Measurements from ENCODE around the gene ERC2. TPM values are rescaled to one million over a fixed set of nuclear protein-coding genes. Genes with fewer than 3 reads are reported as not detected.

Gene ERC2
- total RNA-seq, 1 donor from 2014 or later: 32.5 TPM

DNA sequence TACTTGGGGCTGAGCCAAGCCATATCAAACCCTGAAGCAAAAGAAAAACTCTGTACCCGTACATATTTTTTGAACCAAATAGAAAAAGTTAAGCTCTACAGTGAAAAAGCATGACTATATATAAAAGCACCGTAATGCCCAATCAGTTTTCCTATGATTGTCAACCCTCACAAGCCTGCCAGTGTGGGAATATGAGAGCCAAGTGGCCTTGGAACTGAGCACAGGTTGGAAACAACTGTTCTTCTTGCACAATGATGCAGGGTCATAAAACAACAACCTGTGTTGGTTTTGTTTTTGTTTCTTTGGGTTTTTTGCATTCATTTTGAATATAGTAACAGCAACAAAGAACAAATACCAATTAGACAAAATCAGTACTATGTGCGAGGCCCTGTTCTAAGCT is 3.5 kb upstream of the ERC2 start:
- Mint-ChIP-seq H3K4me3 (ENCODE audit: low read depth) (no peak overlapping the region), H3K36me3 (ENCODE audit: insufficient read depth) (no peaks in the 10 kb centered on the region), H3K4me1 (ENCODE audit: low read depth) (peaks cover 3% of the 10 kb centered on the region), H3K27ac (no peak overlapping the region), H3K9me3 (ENCODE audit: low read depth) (no peaks in the 10 kb centered on the region), H3K27me3 (peaks cover 3% of the 10 kb centered on the region)
- DNase-seq (ENCODE audit: low spot score, unreplicated experiment): no peak
- TF ChIP-seq, protein P1, sequence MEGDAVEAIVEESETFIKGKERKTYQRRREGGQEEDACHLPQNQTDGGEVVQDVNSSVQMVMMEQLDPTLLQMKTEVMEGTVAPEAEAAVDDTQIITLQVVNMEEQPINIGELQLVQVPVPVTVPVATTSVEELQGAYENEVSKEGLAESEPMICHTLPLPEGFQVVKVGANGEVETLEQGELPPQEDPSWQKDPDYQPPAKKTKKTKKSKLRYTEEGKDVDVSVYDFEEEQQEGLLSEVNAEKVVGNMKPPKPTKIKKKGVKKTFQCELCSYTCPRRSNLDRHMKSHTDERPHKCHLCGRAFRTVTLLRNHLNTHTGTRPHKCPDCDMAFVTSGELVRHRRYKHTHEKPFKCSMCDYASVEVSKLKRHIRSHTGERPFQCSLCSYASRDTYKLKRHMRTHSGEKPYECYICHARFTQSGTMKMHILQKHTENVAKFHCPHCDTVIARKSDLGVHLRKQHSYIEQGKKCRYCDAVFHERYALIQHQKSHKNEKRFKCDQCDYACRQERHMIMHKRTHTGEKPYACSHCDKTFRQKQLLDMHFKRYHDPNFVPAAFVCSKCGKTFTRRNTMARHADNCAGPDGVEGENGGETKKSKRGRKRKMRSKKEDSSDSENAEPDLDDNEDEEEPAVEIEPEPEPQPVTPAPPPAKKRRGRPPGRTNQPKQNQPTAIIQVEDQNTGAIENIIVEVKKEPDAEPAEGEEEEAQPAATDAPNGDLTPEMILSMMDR (IDR thresholded peaks at IDR 0.05; ENCODE audit: unreplicated experiment): no peak

GRCh38 chr3:56469141-56469540 is 874 bp upstream of the ERC2 start:
- H3K4me3 Mint-ChIP-seq (ENCODE audit: low read depth): peak overlapping the region; percentile 58
- H3K9me3 Mint-ChIP-seq (ENCODE audit: low read depth): no peaks in the 10 kb centered on the region
- H3K27me3 Mint-ChIP-seq: peaks cover 3% of the 10 kb centered on the region
- no peak for DNase-seq (ENCODE audit: low spot score, unreplicated experiment)
- no peak overlapping the region for H3K27ac Mint-ChIP-seq
- no peaks in the 10 kb centered on the region for H3K36me3 Mint-ChIP-seq (ENCODE audit: insufficient read depth)
- TF ChIP-seq, protein P1 (IDR thresholded peaks at IDR 0.05; ENCODE audit: unreplicated experiment): no peak
- peaks cover 7% of the 10 kb centered on the region for H3K4me1 Mint-ChIP-seq (ENCODE audit: low read depth)

DNA sequence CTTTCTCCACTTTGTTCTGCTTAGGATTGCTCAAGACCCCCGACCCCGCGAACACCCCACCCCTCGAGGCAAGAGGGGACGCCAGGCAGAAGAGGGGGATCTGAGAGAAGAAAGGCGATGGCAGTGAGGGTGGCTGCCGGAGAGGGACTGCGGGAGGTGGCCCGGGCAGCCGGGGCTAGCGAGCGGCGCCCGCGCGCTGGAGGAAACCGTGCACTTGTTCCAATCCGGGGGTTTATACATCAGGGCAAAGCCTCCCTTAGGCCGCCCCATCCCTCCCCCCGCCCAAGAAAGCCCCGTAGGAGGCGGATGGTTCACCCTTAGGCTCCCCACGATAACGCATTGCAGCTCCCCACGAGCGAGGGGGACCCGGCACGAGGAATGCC is 475 bp downstream of the ERC2 start:
- Mint-ChIP-seq H3K27ac (peak overlapping the region; percentile 73), H3K9me3 (ENCODE audit: low read depth) (no peaks in the 10 kb centered on the region)
- DNase-seq (ENCODE audit: low spot score, unreplicated experiment): peak; percentile 24

DNA sequence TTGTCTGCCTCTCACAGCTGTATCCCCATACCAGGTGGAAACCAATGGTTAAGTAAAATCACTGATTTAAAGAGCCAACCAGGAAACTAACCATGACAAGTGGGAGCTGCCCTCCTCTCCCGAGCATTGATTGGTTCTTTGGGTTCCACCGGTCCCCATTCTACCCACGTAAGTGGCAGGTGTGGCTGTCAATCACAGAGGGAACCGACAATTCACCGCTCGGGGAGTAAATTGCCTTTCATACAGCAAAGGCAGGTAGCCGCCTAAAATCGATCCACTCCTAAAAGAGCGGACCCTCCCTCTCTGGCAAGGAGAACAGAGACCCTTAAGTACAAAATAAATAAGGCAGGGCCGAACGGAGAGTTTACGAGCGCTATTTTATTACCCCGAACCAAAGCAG is 1.2 kb downstream of the ERC2 start:
- H3K27ac Mint-ChIP-seq: peak overlapping the region; percentile 95
- H3K4me1 Mint-ChIP-seq (ENCODE audit: low read depth): peaks cover 7% of the 10 kb centered on the region
- peak; percentile 84 for DNase-seq (ENCODE audit: low spot score, unreplicated experiment)
- TF ChIP-seq, protein P1 (IDR thresholded peaks at IDR 0.05; ENCODE audit: unreplicated experiment): no peak
- H3K9me3 Mint-ChIP-seq (ENCODE audit: low read depth): no peaks in the 10 kb centered on the region
- H3K4me3 Mint-ChIP-seq (ENCODE audit: low read depth): peak overlapping the region; percentile 97
- H3K36me3 Mint-ChIP-seq (ENCODE audit: insufficient read depth): no peaks in the 10 kb centered on the region
- H3K27me3 Mint-ChIP-seq: peaks cover 3% of the 10 kb centered on the region

More for the DNA sequence above, 475 bp downstream of the ERC2 start:
- TF ChIP-seq, protein P1 (IDR thresholded peaks at IDR 0.05; ENCODE audit: unreplicated experiment): no peak
- Mint-ChIP-seq H3K27me3 (peaks cover 3% of the 10 kb centered on the region), H3K36me3 (ENCODE audit: insufficient read depth) (no peaks in the 10 kb centered on the region), H3K4me1 (ENCODE audit: low read depth) (peaks cover 7% of the 10 kb centered on the region), H3K4me3 (ENCODE audit: low read depth) (peak overlapping the region; percentile 97)

- H3K36me3 Mint-ChIP-seq (ENCODE audit: insufficient read depth): no peaks in the 10 kb centered on the region
- no peaks in the 10 kb centered on the region for H3K27me3 Mint-ChIP-seq
- no peaks in the 10 kb centered on the region for H3K9me3 Mint-ChIP-seq (ENCODE audit: low read depth)
- no peak overlapping the region for H3K27ac Mint-ChIP-seq
- TF ChIP-seq, protein P1 (IDR thresholded peaks at IDR 0.05; ENCODE audit: unreplicated experiment): no peak
- peaks cover 3% of the 10 kb centered on the region for H3K4me1 Mint-ChIP-seq (ENCODE audit: low read depth)
- H3K4me3 Mint-ChIP-seq (ENCODE audit: low read depth): no peak overlapping the region
- no peak for DNase-seq (ENCODE audit: low spot score, unreplicated experiment)
These were observed 8.5 kb downstream of the ERC2 start for GRCh38 chr3:56459719-56460118.
